K562 (cell line): Measurements from ENCODE around the gene PARD3. TPM values are rescaled to one million over a fixed set of nuclear protein-coding genes. Genes with fewer than 3 reads are reported as not detected.

Experiments
- ATAC-seq: fragments of 200-7000 bp; cut with Tn5 transposase; 3 replicates; pipeline ENCODE4 v1.9.1; 2020; ENCODE audit warnings: moderate library complexity
- BruUV-seq: library from RNA; stranded (reverse); fragments of 400-500 nt; replicated peaks from 2 replicates; lab custom pipeline; 2021; lab: Mats Ljungman, UMichigan
- CTCF ChIA-PET: fragments of 300-600 bp; formaldehyde crosslinking; extraction: SDS; loops from one replicate; lab custom pipeline; 2021; ENCODE audit warnings: low intra/inter-chr PET ratio; lab: Yijun Ruan, JAX
- POLR2A ChIA-PET: fragments of 300-600, 350-650 bp; sonication (Branson Sonifier 250); formaldehyde crosslinking; extraction: SDS; loops from one replicate; lab custom pipeline; 2021; ENCODE audit warnings: antibody characterized with exemption, inconsistent platforms; lab: Yijun Ruan, JAX
- DNase-seq, 4 experiments: peaks; one replicate each; pipeline versions ENCODE4 v3.0.0 to v3.0.0-alpha.2; 2011 to 2018; ENCODE audit warnings: low spot score in 3 of 4, mixed read lengths in 3 of 4; ENCODE audit errors: extremely low read depth in 1 of 4
- FAIRE-seq: peaks from 2 replicates; lab custom pipeline; 2011; peaks lifted over from hg19 to GRCh38; lab: Jason Lieb, UNC
- H2AFZ ChIP-seq: 2 replicates; pipeline ENCODE4 v1.6.0; 2011; ENCODE audit warnings: low read depth, low read length, control low read depth, inconsistent platforms
- H3K27ac ChIP-seq: fragments of 200-600 bp; 3 replicates; pipeline ENCODE4 v1.8.0; 2011; ENCODE audit warnings: low read depth, mild to moderate bottlenecking, control low read depth, inconsistent platforms, low read length, moderate library complexity, mixed read lengths; ENCODE audit errors: extremely low read depth
- H3K27me3 ChIP-seq, 2 experiments: fragments of 300-600 bp in 1 of 2; 2 replicates in 1 of 2; 3 replicates in 1 of 2; pipeline versions ENCODE4 v1.6.0 to v1.8.0; 2011; ENCODE audit warnings: inconsistent platforms in 2 of 2, low read length in 2 of 2, mild to moderate bottlenecking in 1 of 2, mixed read lengths in 1 of 2, moderate library complexity in 1 of 2; ENCODE audit not compliant: control insufficient read depth in 2 of 2, insufficient read depth in 2 of 2
- H3K36me3 ChIP-seq: fragments of 300-600 bp; 3 replicates; pipeline ENCODE4 v1.8.0; 2011; ENCODE audit warnings: mild to moderate bottlenecking, low read length, inconsistent platforms; ENCODE audit not compliant: control insufficient read depth, insufficient read depth
- H3K4me1 ChIP-seq, 2 experiments: fragments of 200-600 bp in 1 of 2; replicated peaks in 1 of 2; 2 replicates in 1 of 2; 3 replicates in 1 of 2; pipeline versions ENCODE4 v1.5.1 to v1.8.0; 2011; ENCODE audit warnings: inconsistent platforms in 2 of 2, low read length in 2 of 2, mild to moderate bottlenecking in 1 of 2, mixed read lengths in 1 of 2, moderate library complexity in 1 of 2; ENCODE audit not compliant: control insufficient read depth in 2 of 2, insufficient read depth in 2 of 2
- H3K4me2 ChIP-seq: 2 replicates; pipeline ENCODE4 v1.6.1; 2011; ENCODE audit warnings: low read length, control low read depth, inconsistent platforms, mixed read lengths; ENCODE audit not compliant: insufficient read depth
- H3K4me3 ChIP-seq: fragments of 200-600 bp; sonication (generic), shearing (Covaris generic); 2 replicates; pipeline ENCODE4 v1.5.1; 2016; ENCODE audit warnings: control low read depth, inconsistent platforms
- H3K79me2 ChIP-seq: fragments of 200-600 bp; 3 replicates; pipeline ENCODE4 v1.8.0; 2011; ENCODE audit warnings: low read length, inconsistent platforms; ENCODE audit not compliant: control insufficient read depth, insufficient read depth
- H3K9ac ChIP-seq, 2 experiments: 2 replicates each; pipeline versions ENCODE4 v1.6.0 to v1.6.1; 2011; ENCODE audit warnings: low read depth in 2 of 2, low read length in 2 of 2, control low read depth in 1 of 2, inconsistent platforms in 1 of 2, mild to moderate bottlenecking in 1 of 2, mixed read lengths in 1 of 2; ENCODE audit not compliant: insufficient read depth in 1 of 2
- H3K9me1 ChIP-seq: one replicate; pipeline ENCODE4 v1.6.0; 2011; ENCODE audit warnings: inconsistent platforms, mild to moderate bottlenecking, low read length, moderate library complexity; ENCODE audit not compliant: control insufficient read depth, insufficient read depth
- H3K9me3 ChIP-seq: replicated peaks from 2 replicates; pipeline ENCODE4 v1.5.1; 2011; ENCODE audit warnings: low read depth, low read length, inconsistent platforms; ENCODE audit not compliant: control insufficient read depth, insufficient read depth
- H4K20me1 ChIP-seq: replicated peaks from 2 replicates; pipeline ENCODE4 v1.6.1; 2011; ENCODE audit warnings: low read length, inconsistent platforms, mixed read lengths; ENCODE audit not compliant: control insufficient read depth, insufficient read depth
- BHLHE40 ChIP-seq: IDR thresholded peaks from 2 replicates; pipeline ENCODE4 v1.6.1; 2011; ENCODE audit warnings: low read length, improper control_type of control experiment
- DACH1 ChIP-seq: fragments of 450-650 bp; IDR thresholded peaks from 2 replicates; pipeline ENCODE4 v1.6.1; 2018; ENCODE audit not compliant: partially characterized antibody
- NCOA1 ChIP-seq: fragments of 450-650 bp; IDR thresholded peaks from 2 replicates; pipeline ENCODE4 v1.6.1; 2016; ENCODE audit warnings: low read depth
- RAD51 ChIP-seq: fragments of 450-650 bp; IDR thresholded peaks from 2 replicates; pipeline ENCODE4 v1.7.1; 2016; ENCODE audit warnings: low read depth, mild to moderate bottlenecking, borderline replicate concordance
- RBBP5 ChIP-seq: fragments of 200-600 bp; sonication (generic); IDR thresholded peaks from 2 replicates; pipeline ENCODE4 v1.6.1; 2012; ENCODE audit warnings: borderline replicate concordance, mild to moderate bottlenecking, low read length, control low read depth, inconsistent platforms; ENCODE audit not compliant: insufficient read depth, poor library complexity, severe bottlenecking
- SOX6 ChIP-seq: fragments of 450-650 bp; IDR thresholded peaks from 2 replicates; pipeline ENCODE4 v1.6.1; 2014; ENCODE audit warnings: mild to moderate bottlenecking
- TFAM ChIP-seq: fragments of 250-450 bp; sonication (Bioruptor Pico); conservative IDR thresholded peaks from 2 replicates; pipeline ENCODE4 v1.5.0; 2021; ENCODE audit warnings: mild to moderate bottlenecking, moderate library complexity
- ZNF197 ChIP-seq: fragments of 200-800 bp; sonication (Bioruptor generic); IDR thresholded peaks from 2 replicates; pipeline ENCODE4 v1.6.1; 2016; ENCODE audit warnings: low read depth, missing genetic modification characterization, missing compliant biosample characterization
- WGBS: fragments of 100-300 bp; shearing (Covaris generic); methylation state at CpG from one replicate; pipeline ENCODE4 v1.1.6; 2016; ENCODE audit warnings: low coverage, mixed read lengths; ENCODE audit not compliant: insufficient coverage; ENCODE audit errors: missing lambda C conversion rate; 5-methylcytosine and 5-hydroxymethylcytosine counted together
- in situ Hi-C: fragments of 300-500 bp; cut with MboI; formaldehyde crosslinking; loops from 4 replicates; pipeline ENCODE4 v1.15.0; 2018; ENCODE audit warnings: inconsistent platforms, mixed read lengths
- intact Hi-C: fragments of 100-400 bp; cut with micrococcal nuclease; formaldehyde crosslinking; loops from 2 replicates; pipeline ENCODE4 v1.14.2; 2022
- polyA plus RNA-seq, 8 experiments: library from polyadenylated mRNA; depleted of rRNA in 4 of 8; stranded (reverse) in 5 of 8; unstranded in 3 of 8; fragments of >200 nt; fragmentation: Nextera tagmentation in 2 of 8; fragmentation: Illumina TruSeq in 1 of 8; extraction: Ambion mirVana in 2 of 8; extraction: Trizol in 1 of 8; gene quantifications; 2 replicates each; pipeline versions ENCODE4 v1.2.1 to v1.2.3, GENCODE V29; 2011 to 2014; ENCODE audit warnings: inconsistent platforms in 1 of 8, missing spikeins in 1 of 8
- total RNA-seq, 7 experiments: library from RNA; depleted of rRNA in 6 of 7; stranded (reverse); fragments of >200 nt in 6 of 7; fragmentation: Illumina TruSeq in 2 of 7; extraction: Trizol in 2 of 7; gene quantifications; 2 replicates each; pipeline versions ENCODE4 v1.2.1 to v1.2.3, GENCODE V29; 2011 to 2021; ENCODE audit warnings: low replicate concordance in 1 of 7
- TF ChIP-seq, protein P1 (sequence below), 2 experiments: fragments of 450-650 bp in 1 of 2; IDR thresholded peaks; 2 replicates each; pipeline ENCODE4 v1.6.1; 2011 to 2017; ENCODE audit warnings: low read depth in 2 of 2, antibody characterized with exemption in 1 of 2, borderline replicate concordance in 1 of 2, low read length in 1 of 2, mild to moderate bottlenecking in 1 of 2, mixed read lengths in 1 of 2; ENCODE audit not compliant: control insufficient read depth in 1 of 2
- TF ChIP-seq, protein P2 (sequence below): sonication (generic); formaldehyde crosslinking; IDR thresholded peaks from 2 replicates; pipeline ENCODE4 v1.8.0; 2023; ENCODE audit warnings: missing genetic modification reagents, mild to moderate bottlenecking, borderline replicate concordance
- TF ChIP-seq, protein P3 (sequence below): sonication (generic); formaldehyde crosslinking; IDR thresholded peaks from 2 replicates; pipeline ENCODE4 v1.8.0; 2022; ENCODE audit warnings: missing genetic modification reagents, mild to moderate bottlenecking, moderate library complexity, borderline replicate concordance

Gene PARD3
- total and polyA plus RNA-seq, 9 of the 15 experiments (the other 6 are each of a cell fraction or from before 2014, with no cell fraction given) = 2.7 to 11.7 (median 7.7) TPM

DNA sequence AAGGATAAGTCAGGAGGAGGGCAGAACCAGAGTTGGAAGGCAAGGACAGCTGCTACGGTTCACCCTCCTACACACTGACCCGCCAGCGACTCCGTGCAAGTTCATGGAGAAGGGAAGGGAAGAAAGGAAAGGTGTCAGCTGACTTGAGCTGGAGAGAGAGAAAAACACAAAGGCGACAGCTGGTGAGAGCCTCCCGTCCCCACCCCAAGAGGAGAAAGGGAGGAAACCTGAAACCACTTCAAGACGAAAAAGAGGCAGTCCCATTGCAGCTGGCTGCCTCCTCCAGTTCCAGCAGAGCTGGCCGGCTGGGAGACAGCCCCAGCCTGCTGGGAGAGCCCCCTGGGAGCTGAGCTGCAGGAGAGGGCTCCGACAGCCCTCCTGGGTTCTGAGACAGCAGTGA is 75.2 kb downstream of the PARD3 start:
- no peaks in the 10 kb centered on the region for H3K79me2 ChIP-seq
- ChIA-PET CTCF (no interaction called here), POLR2A (interaction anchor here (1.1 kb wide), 1 partner anchor 13 kb away, joined by 4 read pairs; no protein-coding TSS in a partner anchor)
- DNase-seq = peak in 2 of 4 experiments; percentile 27 to 35
- no peaks in the 10 kb centered on the region for H3K9me3 ChIP-seq
- H3K4me2 ChIP-seq = no peak overlapping the region; the same call in 1 of the 2 replicates
- H3K27me3 ChIP-seq = peaks cover 0 to 6% of the 10 kb centered on the region in 2 experiments; a peak in 1 of 5 replicates
- BruUV-seq = no TSS peak
- ATAC-seq = peak; percentile 86
- 0% methylated on average over 9 of the region's 9 CpGs for WGBS
- H3K27ac ChIP-seq = no peak overlapping the region
- no peaks in the 10 kb centered on the region for H3K9me1 ChIP-seq
- H2AFZ ChIP-seq = no peak overlapping the region
- in situ Hi-C loops = no loop called here
- no peaks in the 10 kb centered on the region for H4K20me1 ChIP-seq
- H3K4me1 ChIP-seq = peaks cover 0 to 4% of the 10 kb centered on the region in 2 experiments; a peak in 3 of 5 replicates
- intact Hi-C loops = loop anchor here (10.0 kb wide), 1 partner anchor 75 kb away; no protein-coding TSS in a partner anchor
- H3K4me3 ChIP-seq = no peak overlapping the region
- TF ChIP-seq RBBP5 = peak; percentile 62
- TF ChIP-seq, protein P1, sequence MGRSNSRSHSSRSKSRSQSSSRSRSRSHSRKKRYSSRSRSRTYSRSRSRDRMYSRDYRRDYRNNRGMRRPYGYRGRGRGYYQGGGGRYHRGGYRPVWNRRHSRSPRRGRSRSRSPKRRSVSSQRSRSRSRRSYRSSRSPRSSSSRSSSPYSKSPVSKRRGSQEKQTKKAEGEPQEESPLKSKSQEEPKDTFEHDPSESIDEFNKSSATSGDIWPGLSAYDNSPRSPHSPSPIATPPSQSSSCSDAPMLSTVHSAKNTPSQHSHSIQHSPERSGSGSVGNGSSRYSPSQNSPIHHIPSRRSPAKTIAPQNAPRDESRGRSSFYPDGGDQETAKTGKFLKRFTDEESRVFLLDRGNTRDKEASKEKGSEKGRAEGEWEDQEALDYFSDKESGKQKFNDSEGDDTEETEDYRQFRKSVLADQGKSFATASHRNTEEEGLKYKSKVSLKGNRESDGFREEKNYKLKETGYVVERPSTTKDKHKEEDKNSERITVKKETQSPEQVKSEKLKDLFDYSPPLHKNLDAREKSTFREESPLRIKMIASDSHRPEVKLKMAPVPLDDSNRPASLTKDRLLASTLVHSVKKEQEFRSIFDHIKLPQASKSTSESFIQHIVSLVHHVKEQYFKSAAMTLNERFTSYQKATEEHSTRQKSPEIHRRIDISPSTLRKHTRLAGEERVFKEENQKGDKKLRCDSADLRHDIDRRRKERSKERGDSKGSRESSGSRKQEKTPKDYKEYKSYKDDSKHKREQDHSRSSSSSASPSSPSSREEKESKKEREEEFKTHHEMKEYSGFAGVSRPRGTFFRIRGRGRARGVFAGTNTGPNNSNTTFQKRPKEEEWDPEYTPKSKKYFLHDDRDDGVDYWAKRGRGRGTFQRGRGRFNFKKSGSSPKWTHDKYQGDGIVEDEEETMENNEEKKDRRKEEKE (IDR thresholded peaks at IDR 0.05; ENCODE audit: borderline replicate concordance in 1 of 2, control insufficient read depth in 1 of 2, low read depth in 2 of 2, low read length in 1 of 2) = no peak
- TF ChIP-seq, protein P2, sequence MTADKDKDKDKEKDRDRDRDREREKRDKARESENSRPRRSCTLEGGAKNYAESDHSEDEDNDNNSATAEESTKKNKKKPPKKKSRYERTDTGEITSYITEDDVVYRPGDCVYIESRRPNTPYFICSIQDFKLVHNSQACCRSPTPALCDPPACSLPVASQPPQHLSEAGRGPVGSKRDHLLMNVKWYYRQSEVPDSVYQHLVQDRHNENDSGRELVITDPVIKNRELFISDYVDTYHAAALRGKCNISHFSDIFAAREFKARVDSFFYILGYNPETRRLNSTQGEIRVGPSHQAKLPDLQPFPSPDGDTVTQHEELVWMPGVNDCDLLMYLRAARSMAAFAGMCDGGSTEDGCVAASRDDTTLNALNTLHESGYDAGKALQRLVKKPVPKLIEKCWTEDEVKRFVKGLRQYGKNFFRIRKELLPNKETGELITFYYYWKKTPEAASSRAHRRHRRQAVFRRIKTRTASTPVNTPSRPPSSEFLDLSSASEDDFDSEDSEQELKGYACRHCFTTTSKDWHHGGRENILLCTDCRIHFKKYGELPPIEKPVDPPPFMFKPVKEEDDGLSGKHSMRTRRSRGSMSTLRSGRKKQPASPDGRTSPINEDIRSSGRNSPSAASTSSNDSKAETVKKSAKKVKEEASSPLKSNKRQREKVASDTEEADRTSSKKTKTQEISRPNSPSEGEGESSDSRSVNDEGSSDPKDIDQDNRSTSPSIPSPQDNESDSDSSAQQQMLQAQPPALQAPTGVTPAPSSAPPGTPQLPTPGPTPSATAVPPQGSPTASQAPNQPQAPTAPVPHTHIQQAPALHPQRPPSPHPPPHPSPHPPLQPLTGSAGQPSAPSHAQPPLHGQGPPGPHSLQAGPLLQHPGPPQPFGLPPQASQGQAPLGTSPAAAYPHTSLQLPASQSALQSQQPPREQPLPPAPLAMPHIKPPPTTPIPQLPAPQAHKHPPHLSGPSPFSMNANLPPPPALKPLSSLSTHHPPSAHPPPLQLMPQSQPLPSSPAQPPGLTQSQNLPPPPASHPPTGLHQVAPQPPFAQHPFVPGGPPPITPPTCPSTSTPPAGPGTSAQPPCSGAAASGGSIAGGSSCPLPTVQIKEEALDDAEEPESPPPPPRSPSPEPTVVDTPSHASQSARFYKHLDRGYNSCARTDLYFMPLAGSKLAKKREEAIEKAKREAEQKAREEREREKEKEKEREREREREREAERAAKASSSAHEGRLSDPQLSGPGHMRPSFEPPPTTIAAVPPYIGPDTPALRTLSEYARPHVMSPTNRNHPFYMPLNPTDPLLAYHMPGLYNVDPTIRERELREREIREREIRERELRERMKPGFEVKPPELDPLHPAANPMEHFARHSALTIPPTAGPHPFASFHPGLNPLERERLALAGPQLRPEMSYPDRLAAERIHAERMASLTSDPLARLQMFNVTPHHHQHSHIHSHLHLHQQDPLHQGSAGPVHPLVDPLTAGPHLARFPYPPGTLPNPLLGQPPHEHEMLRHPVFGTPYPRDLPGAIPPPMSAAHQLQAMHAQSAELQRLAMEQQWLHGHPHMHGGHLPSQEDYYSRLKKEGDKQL (CRISPR knock-in tag) = no peak
- no peak for TF ChIP-seq NCOA1
- no peak for TF ChIP-seq TFAM (CRISPR knock-in tag)
- peak; percentile 26; the same call in 1 of the 2 replicates for TF ChIP-seq RAD51
- TF ChIP-seq DACH1 = peak; percentile 37
- peak; percentile 43; the same call in 1 of the 2 replicates for TF ChIP-seq SOX6
- TF ChIP-seq, protein P3, sequence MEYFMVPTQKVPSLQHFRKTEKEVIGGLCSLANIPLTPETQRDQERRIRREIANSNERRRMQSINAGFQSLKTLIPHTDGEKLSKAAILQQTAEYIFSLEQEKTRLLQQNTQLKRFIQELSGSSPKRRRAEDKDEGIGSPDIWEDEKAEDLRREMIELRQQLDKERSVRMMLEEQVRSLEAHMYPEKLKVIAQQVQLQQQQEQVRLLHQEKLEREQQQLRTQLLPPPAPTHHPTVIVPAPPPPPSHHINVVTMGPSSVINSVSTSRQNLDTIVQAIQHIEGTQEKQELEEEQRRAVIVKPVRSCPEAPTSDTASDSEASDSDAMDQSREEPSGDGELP (CRISPR knock-in tag) = peak; percentile 94
- TF ChIP-seq BHLHE40 = no peak
- no peak for TF ChIP-seq ZNF197 (CRISPR knock-in tag)
- peak; percentile 65 for FAIRE-seq
- no peaks in the 10 kb centered on the region for H3K36me3 ChIP-seq
- H3K9ac ChIP-seq = peak overlapping the region in 1 of 2 experiments; percentile 76; a peak in 1 of 4 replicates
